Endothelial cell (in vitro differentiated cells): ENCODE results near the gene SYF2. TPM values are rescaled to one million over a fixed set of nuclear protein-coding genes. Genes with fewer than 3 reads are reported as not detected.

Source experiments
- DNase-seq: peaks from one replicate; pipeline ENCODE4 v3.0.0; 2021; ENCODE audit warnings: low spot score
- H3K27ac Mint-ChIP-seq: one replicate; pipeline ENCODE4 v1.8.0; 2021; ENCODE audit warnings: mixed read lengths, inconsistent platforms; ENCODE audit not compliant: unreplicated experiment
- H3K27me3 Mint-ChIP-seq: one replicate; pipeline ENCODE4 v1.8.0; 2021; ENCODE audit warnings: mild to moderate bottlenecking, moderate library complexity, mixed read lengths, inconsistent platforms; ENCODE audit not compliant: unreplicated experiment
- H3K36me3 Mint-ChIP-seq: one replicate; pipeline ENCODE4 v1.8.0; 2021; ENCODE audit warnings: mild to moderate bottlenecking, low read depth, mixed read lengths, inconsistent platforms; ENCODE audit not compliant: unreplicated experiment
- H3K4me1 Mint-ChIP-seq: one replicate; pipeline ENCODE4 v1.8.0; 2021; ENCODE audit warnings: mild to moderate bottlenecking, mixed read lengths, inconsistent platforms; ENCODE audit not compliant: unreplicated experiment
- H3K4me3 Mint-ChIP-seq: one replicate; pipeline ENCODE4 v1.8.0; 2021; ENCODE audit warnings: mild to moderate bottlenecking, mixed read lengths, inconsistent platforms; ENCODE audit not compliant: unreplicated experiment
- H3K9me3 Mint-ChIP-seq: one replicate; pipeline ENCODE4 v1.8.0; 2021; ENCODE audit warnings: mixed read lengths, inconsistent platforms; ENCODE audit not compliant: unreplicated experiment
- total RNA-seq: library from RNA; stranded (reverse); fragmentation: NEBNext Ultra II Directional; extraction: Animal tissue kit (Norgen Biotek cat#: 25700); gene quantifications from one replicate; pipeline ENCODE4 v1.2.1, GENCODE V29; 2021; ENCODE audit not compliant: unreplicated experiment
- TF ChIP-seq, protein P1 (sequence below): fragments of 200-600 bp; sonication (generic); IDR thresholded peaks from one replicate; pipeline ENCODE4 v1.5.0; 2021; ENCODE audit warnings: antibody characterized with exemption; ENCODE audit not compliant: unreplicated experiment

SYF2 gene
- total RNA-seq, 1 donor from 2014 or later = 34.9 TPM

DNA sequence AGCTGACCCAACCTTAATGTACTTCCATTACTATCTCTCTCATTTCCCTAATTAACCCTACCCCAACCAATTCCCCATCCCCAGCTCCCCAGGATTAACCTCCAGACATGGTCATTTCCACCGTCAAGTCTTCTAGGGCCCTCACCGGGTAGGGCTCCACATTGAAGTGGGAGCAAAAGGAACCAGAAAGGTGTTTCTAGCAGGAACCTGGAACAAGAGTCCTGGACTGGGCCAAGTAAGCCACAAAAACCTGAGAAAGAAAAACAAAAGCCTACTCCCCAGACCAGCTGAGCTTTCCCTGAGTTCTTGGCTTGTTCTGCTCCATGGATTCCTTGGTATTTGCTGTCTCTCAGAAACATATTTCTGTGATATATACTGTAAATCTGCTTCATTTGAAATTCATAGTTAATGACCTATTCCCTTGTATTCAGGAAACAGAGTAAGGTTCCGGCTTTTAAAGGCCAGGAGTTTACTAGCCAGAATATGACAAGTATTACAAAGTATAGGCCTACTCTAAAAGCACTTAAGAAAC lies 58.4 kb downstream of the SYF2 start:
- peaks cover 1% of the 10 kb centered on the region for H3K27me3 Mint-ChIP-seq
- no peak overlapping the region for H3K27ac Mint-ChIP-seq
- no peaks in the 10 kb centered on the region for H3K4me1 Mint-ChIP-seq
- DNase-seq = no peak
- no peaks in the 10 kb centered on the region for H3K9me3 Mint-ChIP-seq
- peaks cover 4% of the 10 kb centered on the region for H3K36me3 Mint-ChIP-seq
- TF ChIP-seq, protein P1, sequence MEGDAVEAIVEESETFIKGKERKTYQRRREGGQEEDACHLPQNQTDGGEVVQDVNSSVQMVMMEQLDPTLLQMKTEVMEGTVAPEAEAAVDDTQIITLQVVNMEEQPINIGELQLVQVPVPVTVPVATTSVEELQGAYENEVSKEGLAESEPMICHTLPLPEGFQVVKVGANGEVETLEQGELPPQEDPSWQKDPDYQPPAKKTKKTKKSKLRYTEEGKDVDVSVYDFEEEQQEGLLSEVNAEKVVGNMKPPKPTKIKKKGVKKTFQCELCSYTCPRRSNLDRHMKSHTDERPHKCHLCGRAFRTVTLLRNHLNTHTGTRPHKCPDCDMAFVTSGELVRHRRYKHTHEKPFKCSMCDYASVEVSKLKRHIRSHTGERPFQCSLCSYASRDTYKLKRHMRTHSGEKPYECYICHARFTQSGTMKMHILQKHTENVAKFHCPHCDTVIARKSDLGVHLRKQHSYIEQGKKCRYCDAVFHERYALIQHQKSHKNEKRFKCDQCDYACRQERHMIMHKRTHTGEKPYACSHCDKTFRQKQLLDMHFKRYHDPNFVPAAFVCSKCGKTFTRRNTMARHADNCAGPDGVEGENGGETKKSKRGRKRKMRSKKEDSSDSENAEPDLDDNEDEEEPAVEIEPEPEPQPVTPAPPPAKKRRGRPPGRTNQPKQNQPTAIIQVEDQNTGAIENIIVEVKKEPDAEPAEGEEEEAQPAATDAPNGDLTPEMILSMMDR = no peak
- no peak overlapping the region for H3K4me3 Mint-ChIP-seq

Other genes with a start within 250 kb of the SYF2 start
- 119 TPM for gene RSRP1, start 15.0 kb upstream of the SYF2 start, total RNA-seq
- 0.38 TPM for gene RHD, start 40.0 kb upstream of the SYF2 start, total RNA-seq
- gene TMEM50A, start 105.8 kb upstream of the SYF2 start, total RNA-seq = 108 TPM
- 2.4 TPM for gene RHCE, start 188.3 kb upstream of the SYF2 start, total RNA-seq
- gene MACO1, start 198.4 kb upstream of the SYF2 start, total RNA-seq = 35.9 TPM